ENCODE measurements around the gene ZFAND3. TPM values are rescaled to one million over a fixed set of nuclear protein-coding genes. Genes with fewer than 3 reads are reported as not detected.

The ZFAND3 gene
- total RNA-seq, 1 donor from 2014 or later, result 23.4 TPM

- DNase-seq, result no peak
Observed at GRCh38 chr6:38054527-38055202, 235.1 kb downstream of the ZFAND3 start.

GRCh38 chr6:38055203-38055589 lies 235.7 kb downstream of the ZFAND3 start:
- no peak for DNase-seq

- DNase-seq, result no peak
Observed at GRCh38 chr6:38056361-38056760, 236.8 kb downstream of the ZFAND3 start.

GRCh38 chr6:38057994-38058393 lies 238.5 kb downstream of the ZFAND3 start:
- no peak for DNase-seq

- DNase-seq, result no peak
Observed at GRCh38 chr6:38062066-38062465, 242.5 kb downstream of the ZFAND3 start.

- DNase-seq, result no peak
Observed at GRCh38 chr6:38063973-38064372, 244.4 kb downstream of the ZFAND3 start.

GRCh38 chr6:38064431-38064830 lies 244.9 kb downstream of the ZFAND3 start:
- DNase-seq, result no peak

GRCh38 chr6:38065734-38066305 lies 246.3 kb downstream of the ZFAND3 start:
- no peak for DNase-seq

- DNase-seq, result no peak
Observed at GRCh38 chr6:38067263-38067980, 247.9 kb downstream of the ZFAND3 start.

GRCh38 chr6:38068854-38069590 lies 249.5 kb downstream of the ZFAND3 start:
- no peak for DNase-seq

GRCh38 chr6:38077488-38078030 lies 258.0 kb downstream of the ZFAND3 start:
- no peak for DNase-seq

- DNase-seq, result no peak
Observed at GRCh38 chr6:38078671-38079070, 259.1 kb downstream of the ZFAND3 start.

- DNase-seq, result no peak
Observed at GRCh38 chr6:38079107-38079506, 259.6 kb downstream of the ZFAND3 start.

- no peak for DNase-seq
Observed at GRCh38 chr6:38079537-38079936, 260.0 kb downstream of the ZFAND3 start.

GRCh38 chr6:38080360-38080759 lies 260.8 kb downstream of the ZFAND3 start:
- no peak for DNase-seq

- no peak for DNase-seq
Observed at GRCh38 chr6:38080889-38081288, 261.4 kb downstream of the ZFAND3 start.

GRCh38 chr6:38085031-38085430 lies 265.5 kb downstream of the ZFAND3 start:
- DNase-seq, result no peak

- no peak for DNase-seq
Observed at GRCh38 chr6:38086346-38086745, 266.8 kb downstream of the ZFAND3 start.

GRCh38 chr6:38088010-38088409 lies 268.5 kb downstream of the ZFAND3 start:
- DNase-seq, result no peak

GRCh38 chr6:38088829-38089228 lies 269.3 kb downstream of the ZFAND3 start:
- no peak for DNase-seq

- no peak for DNase-seq
Observed at GRCh38 chr6:38091613-38092012, 272.1 kb downstream of the ZFAND3 start.

GRCh38 chr6:38092465-38092864 lies 272.9 kb downstream of the ZFAND3 start:
- no peak for DNase-seq

- DNase-seq, result no peak
Observed at GRCh38 chr6:38092964-38093363, 273.4 kb downstream of the ZFAND3 start.

Data from occipital lobe (tissue), 2 donors.